ENCODE results near the gene PRKACA.
"Not testable (repeated sequence)": the region's sequence is repeated elsewhere in the genome, so short reads cannot be mapped to it uniquely, and the experiment has no call there.

Gene PRKACA

GRCh38 chr19:14048443-14049153, 69.0 kb downstream of the PRKACA start:
- no peaks in the 10 kb centered on the region for H3K27me3 ChIP-seq (ENCODE audit: low read depth, low read length)
- H3K4me2 ChIP-seq (ENCODE audit: low read length): no peak overlapping the region
- H3K27ac ChIP-seq (ENCODE audit: low read length): no peak overlapping the region
- H3K36me3 ChIP-seq (replicated peaks; ENCODE audit: low read depth, low read length): peaks cover 18% of the 10 kb centered on the region
- no peaks in the 10 kb centered on the region for H3K4me1 ChIP-seq (ENCODE audit: low read length)
- no peak overlapping the region for H3K4me3 ChIP-seq (ENCODE audit: low read length)
- H3K79me2 ChIP-seq (ENCODE audit: low read length): no peaks in the 10 kb centered on the region
- H4K20me1 ChIP-seq (ENCODE audit: insufficient read depth, low read length): no peaks in the 10 kb centered on the region
- H3K9ac ChIP-seq (ENCODE audit: low read length): no peak overlapping the region
- no peaks in the 10 kb centered on the region for H3K9me3 ChIP-seq (ENCODE audit: insufficient read depth, low read length)
- peak; percentile 94 for TF ChIP-seq CTCF (IDR thresholded peaks at IDR 0.05; ENCODE audit: low read depth, low read length)
- TF ChIP-seq EZH2phosphoT487 (IDR thresholded peaks at IDR 0.05; ENCODE audit: low read depth): no peak
- H2AFZ ChIP-seq (ENCODE audit: low read depth, low read length): no peak overlapping the region

- not testable (repeated sequence) for H3K9ac ChIP-seq (ENCODE audit: low read length); H3K27ac ChIP-seq (ENCODE audit: low read length); H3K4me2 ChIP-seq (ENCODE audit: low read length); H3K4me1 ChIP-seq (ENCODE audit: low read length); H2AFZ ChIP-seq (ENCODE audit: low read depth, low read length); H3K27me3 ChIP-seq (ENCODE audit: low read depth, low read length); H3K4me3 ChIP-seq (ENCODE audit: low read length); H4K20me1 ChIP-seq (ENCODE audit: insufficient read depth, low read length); H3K9me3 ChIP-seq (ENCODE audit: insufficient read depth, low read length); H3K79me2 ChIP-seq (ENCODE audit: low read length)
- peaks cover 17% of the 10 kb centered on the region for H3K36me3 ChIP-seq (replicated peaks; ENCODE audit: low read depth, low read length)
Measured at GRCh38 chr19:14047866-14048265, 69.7 kb downstream of the PRKACA start.

- not testable (repeated sequence) for H3K27me3 ChIP-seq (ENCODE audit: low read depth, low read length)
Measured at GRCh38 chr19:14042659-14043608, 74.6 kb downstream of the PRKACA start.

More at GRCh38 chr19:14042659-14043608, 74.6 kb downstream of the PRKACA start:
- peak; percentile 70 for TF ChIP-seq CTCF (IDR thresholded peaks at IDR 0.05; ENCODE audit: low read depth, low read length)
- H2AFZ ChIP-seq (ENCODE audit: low read depth, low read length); H3K4me3 ChIP-seq (ENCODE audit: low read length); H3K9me3 ChIP-seq (ENCODE audit: insufficient read depth, low read length); H3K4me2 ChIP-seq (ENCODE audit: low read length); H3K4me1 ChIP-seq (ENCODE audit: low read length); H3K79me2 ChIP-seq (ENCODE audit: low read length); H3K27ac ChIP-seq (ENCODE audit: low read length); H3K9ac ChIP-seq (ENCODE audit: low read length); H4K20me1 ChIP-seq (ENCODE audit: insufficient read depth, low read length); H3K36me3 ChIP-seq (replicated peaks; ENCODE audit: low read depth, low read length): not testable (repeated sequence)
